Measurements from ENCODE around the gene COL5A1. TPM values are rescaled to one million over a fixed set of nuclear protein-coding genes. Genes with fewer than 3 reads are reported as not detected.

Gene COL5A1
- polyA plus RNA-seq, 1 donor (not counting 4 experiments of a cell fraction or from before 2014, with no cell fraction given), result 3.1 TPM

GRCh38 chr9:134688231-134688630 is 46.6 kb downstream of the COL5A1 start:
- H3K4me1 ChIP-seq (ENCODE audit: control insufficient read depth, extremely low read depth, insufficient read depth, low read length), result no peaks in the 10 kb centered on the region
- H3K79me2 ChIP-seq (ENCODE audit: control insufficient read depth, insufficient read depth, low read length), result no peaks in the 10 kb centered on the region
- no peaks in the 10 kb centered on the region for H3K27me3 ChIP-seq (ENCODE audit: control insufficient read depth, extremely low read depth, insufficient read depth, low read length)
- H3K27ac ChIP-seq (ENCODE audit: control insufficient read depth, insufficient read depth, low read length), result no peak overlapping the region
- no peak overlapping the region for H3K9ac ChIP-seq (ENCODE audit: control insufficient read depth, extremely low read depth, insufficient read depth, low read length)
- no peak overlapping the region for H3K4me2 ChIP-seq (ENCODE audit: control insufficient read depth, extremely low read depth, insufficient read depth, low read depth, low read length)
- FAIRE-seq, result no peak
- DNase-seq (ENCODE audit: low read depth, low spot score), result no peak
- no peak for TF ChIP-seq CTCF (optimal IDR thresholded peaks at IDR 0.05 in 1 of 3, IDR thresholded peaks at IDR 0.05 in 1 of 3, conservative IDR thresholded peaks at IDR 0.05 in 1 of 3; ENCODE audit: extremely low read depth in 1 of 3, insufficient read depth in 2 of 3, low read length in 3 of 3)
- no peak for TF ChIP-seq EZH2 (IDR thresholded peaks at IDR 0.05; ENCODE audit: low read length)
- H3K9me1 ChIP-seq (ENCODE audit: control insufficient read depth, extremely low read depth, insufficient read depth, low read length), result no peaks in the 10 kb centered on the region
- no peaks in the 10 kb centered on the region for H3K36me3 ChIP-seq (ENCODE audit: control insufficient read depth in 2 of 2, extremely low read depth in 1 of 2, insufficient read depth in 2 of 2, low read length in 2 of 2)
- H3K9me3 ChIP-seq (ENCODE audit: control insufficient read depth, low read depth, low read length), result peaks cover 5% of the 10 kb centered on the region
- no peak overlapping the region for H2AFZ ChIP-seq (ENCODE audit: control insufficient read depth, low read length)
- dilution Hi-C loops (cut with MboI; ENCODE audit: extremely low pct_ligation_motif_present, low sequenced_read_pairs), result no loop called here
- H4K20me1 ChIP-seq (ENCODE audit: control insufficient read depth, extremely low read depth, insufficient read depth, low read length), result no peaks in the 10 kb centered on the region
- no peak overlapping the region for H3K4me3 ChIP-seq (ENCODE audit: control insufficient read depth in 2 of 3, extremely low read depth in 1 of 3, insufficient read depth in 2 of 3, low read depth in 1 of 3, low read length in 3 of 3)

- Histone ChIP-seq H3K4me3 (ENCODE audit: control insufficient read depth in 2 of 3, extremely low read depth in 1 of 3, insufficient read depth in 2 of 3, low read depth in 1 of 3, low read length in 3 of 3) (no peak overlapping the region), H3K4me1 (ENCODE audit: control insufficient read depth, extremely low read depth, insufficient read depth, low read length) (no peaks in the 10 kb centered on the region), H3K27ac (ENCODE audit: control insufficient read depth, insufficient read depth, low read length) (no peak overlapping the region), H3K79me2 (ENCODE audit: control insufficient read depth, insufficient read depth, low read length) (no peaks in the 10 kb centered on the region), H2AFZ (ENCODE audit: control insufficient read depth, low read length) (no peak overlapping the region), H3K36me3 (ENCODE audit: control insufficient read depth in 2 of 2, extremely low read depth in 1 of 2, insufficient read depth in 2 of 2, low read length in 2 of 2) (no peaks in the 10 kb centered on the region), H3K9ac (ENCODE audit: control insufficient read depth, extremely low read depth, insufficient read depth, low read length) (no peak overlapping the region), H3K9me1 (ENCODE audit: control insufficient read depth, extremely low read depth, insufficient read depth, low read length) (no peaks in the 10 kb centered on the region), H3K27me3 (ENCODE audit: control insufficient read depth, extremely low read depth, insufficient read depth, low read length) (no peaks in the 10 kb centered on the region), H4K20me1 (ENCODE audit: control insufficient read depth, extremely low read depth, insufficient read depth, low read length) (no peaks in the 10 kb centered on the region), H3K9me3 (ENCODE audit: control insufficient read depth, low read depth, low read length) (peaks cover 5% of the 10 kb centered on the region), H3K4me2 (ENCODE audit: control insufficient read depth, extremely low read depth, insufficient read depth, low read depth, low read length) (no peak overlapping the region)
- dilution Hi-C loops (cut with MboI; ENCODE audit: extremely low pct_ligation_motif_present, low sequenced_read_pairs), result no loop called here
- TF ChIP-seq EZH2 (IDR thresholded peaks at IDR 0.05; ENCODE audit: low read length) (no peak), CTCF (optimal IDR thresholded peaks at IDR 0.05 in 1 of 3, IDR thresholded peaks at IDR 0.05 in 1 of 3, conservative IDR thresholded peaks at IDR 0.05 in 1 of 3; ENCODE audit: extremely low read depth in 1 of 3, insufficient read depth in 2 of 3, low read length in 3 of 3) (no peak)
- FAIRE-seq (no peak), DNase-seq (ENCODE audit: low read depth, low spot score) (no peak)
Measured at GRCh38 chr9:134688661-134689320, 47.2 kb downstream of the COL5A1 start.
